K562 (cell line): ENCODE results near the gene ATAD3C. TPM values are rescaled to one million over a fixed set of nuclear protein-coding genes. Genes with fewer than 3 reads are reported as not detected.

Experiments used
- CEBPZ ChIP-seq: fragments of 150-350 bp; IDR thresholded peaks from 2 replicates; pipeline ENCODE4 v1.6.1; 2014; ENCODE audit warnings: low read depth, mild to moderate bottlenecking, low read length, borderline replicate concordance
- ESRRB ChIP-seq: fragments of 250-450 bp; sonication (Bioruptor Pico); IDR thresholded peaks from 2 replicates; pipeline ENCODE4 v1.5.0; 2020; ENCODE audit warnings: mild to moderate bottlenecking, moderate library complexity, borderline replicate concordance
- HINFP ChIP-seq: fragments of 450-650 bp; conservative IDR thresholded peaks from 2 replicates; pipeline ENCODE4 v1.6.1; 2016; ENCODE audit warnings: missing genetic modification characterization, low read depth, mild to moderate bottlenecking, control low read depth, missing compliant biosample characterization
- ID3 ChIP-seq, 2 experiments: fragments of 250-450 bp in 1 of 2; fragments of 450-650 bp in 1 of 2; sonication (Bioruptor Pico) in 1 of 2; IDR thresholded peaks; 2 replicates each; pipeline versions ENCODE4 v1.6.1 to v1.8.0; 2016 to 2021; ENCODE audit warnings: mild to moderate bottlenecking in 2 of 2, moderate library complexity in 2 of 2, missing compliant biosample characterization in 1 of 2, missing genetic modification characterization in 1 of 2
- RBFOX2 ChIP-seq: fragments of 200-400 bp; formaldehyde crosslinking; IDR thresholded peaks from 2 replicates; pipeline ENCODE4 v1.6.1; 2017; ENCODE audit warnings: low read depth, mild to moderate bottlenecking, low read length, moderate library complexity
- ZNF316 ChIP-seq: fragments of 450-650 bp; IDR thresholded peaks from 2 replicates; pipeline ENCODE4 v1.6.1; 2016
- ZNF324 ChIP-seq: fragments of 250-450 bp; sonication (Bioruptor Pico); IDR thresholded peaks from 2 replicates; pipeline ENCODE4 v1.4.0; 2020; ENCODE audit warnings: mild to moderate bottlenecking
- polyA plus RNA-seq, 8 experiments: library from polyadenylated mRNA; depleted of rRNA in 4 of 8; stranded (reverse) in 5 of 8; unstranded in 3 of 8; fragments of >200 nt; fragmentation: Nextera tagmentation in 2 of 8; fragmentation: Illumina TruSeq in 1 of 8; extraction: Ambion mirVana in 2 of 8; extraction: Trizol in 1 of 8; gene quantifications; 2 replicates each; pipeline versions ENCODE4 v1.2.1 to v1.2.3, GENCODE V29; 2011 to 2014; ENCODE audit warnings: inconsistent platforms in 1 of 8, missing spikeins in 1 of 8
- total RNA-seq, 7 experiments: library from RNA; depleted of rRNA in 6 of 7; stranded (reverse); fragments of >200 nt in 6 of 7; fragmentation: Illumina TruSeq in 2 of 7; extraction: Trizol in 2 of 7; gene quantifications; 2 replicates each; pipeline versions ENCODE4 v1.2.1 to v1.2.3, GENCODE V29; 2011 to 2021; ENCODE audit warnings: low replicate concordance in 1 of 7
- TF ChIP-seq, protein P1 (sequence below), 2 experiments: fragments of 450-650 bp; IDR thresholded peaks; 2 replicates each; pipeline ENCODE4 v1.6.1; 2016; ENCODE audit warnings: mild to moderate bottlenecking in 2 of 2, borderline replicate concordance in 1 of 2, low read depth in 1 of 2, moderate library complexity in 1 of 2
- TF ChIP-seq, protein P2 (sequence below): fragments of 250-450 bp; sonication (Bioruptor Pico); IDR thresholded peaks from 2 replicates; pipeline ENCODE4 v1.8.0; 2021; ENCODE audit warnings: mild to moderate bottlenecking, moderate library complexity

Gene ATAD3C
- total and polyA plus RNA-seq, 9 of the 15 experiments (the other 6 are each of a cell fraction or from before 2014, with no cell fraction given) = 0.03 to 0.18 TPM; not detected in 7

DNA sequence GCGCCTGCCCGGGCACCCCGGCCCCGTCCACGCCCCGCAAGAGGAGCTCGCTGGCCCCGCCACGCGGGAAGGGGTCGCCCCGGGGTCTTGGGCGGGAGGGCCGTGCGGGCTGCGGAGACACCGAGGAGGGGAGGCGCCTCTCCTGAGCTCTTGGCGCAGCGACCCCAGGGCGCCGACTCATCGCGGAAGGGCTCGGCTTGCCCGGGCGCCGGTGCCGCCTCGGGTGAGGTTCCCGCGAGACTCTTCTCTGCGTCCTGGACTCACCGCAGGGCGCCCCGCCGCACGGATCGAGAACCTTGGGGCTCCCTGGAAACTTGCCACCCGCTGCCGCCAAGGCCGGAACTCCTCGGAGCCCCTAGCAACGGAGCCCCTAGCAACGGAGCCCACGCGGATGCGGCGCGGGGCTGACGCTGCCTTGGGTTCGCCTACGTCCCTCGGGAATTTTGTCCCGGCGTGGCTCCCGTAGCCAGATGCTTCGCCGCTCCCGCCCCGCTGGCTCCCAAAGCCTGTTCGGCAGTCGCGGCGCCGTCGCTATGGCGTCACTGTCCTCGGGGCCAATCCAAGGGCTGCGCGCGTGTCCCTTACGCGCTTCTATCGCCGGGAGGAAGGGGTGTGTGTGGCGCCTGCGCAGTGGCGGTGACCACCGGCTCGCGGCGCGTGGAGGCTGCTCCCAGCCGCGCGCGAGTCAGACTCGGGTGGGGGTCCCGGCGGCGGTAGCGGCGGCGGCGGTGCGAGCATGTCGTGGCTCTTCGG, 62.2 kb downstream of the ATAD3C start, which contains the start of gene ATAD3A (continued):
- TF ChIP-seq, protein P1, sequence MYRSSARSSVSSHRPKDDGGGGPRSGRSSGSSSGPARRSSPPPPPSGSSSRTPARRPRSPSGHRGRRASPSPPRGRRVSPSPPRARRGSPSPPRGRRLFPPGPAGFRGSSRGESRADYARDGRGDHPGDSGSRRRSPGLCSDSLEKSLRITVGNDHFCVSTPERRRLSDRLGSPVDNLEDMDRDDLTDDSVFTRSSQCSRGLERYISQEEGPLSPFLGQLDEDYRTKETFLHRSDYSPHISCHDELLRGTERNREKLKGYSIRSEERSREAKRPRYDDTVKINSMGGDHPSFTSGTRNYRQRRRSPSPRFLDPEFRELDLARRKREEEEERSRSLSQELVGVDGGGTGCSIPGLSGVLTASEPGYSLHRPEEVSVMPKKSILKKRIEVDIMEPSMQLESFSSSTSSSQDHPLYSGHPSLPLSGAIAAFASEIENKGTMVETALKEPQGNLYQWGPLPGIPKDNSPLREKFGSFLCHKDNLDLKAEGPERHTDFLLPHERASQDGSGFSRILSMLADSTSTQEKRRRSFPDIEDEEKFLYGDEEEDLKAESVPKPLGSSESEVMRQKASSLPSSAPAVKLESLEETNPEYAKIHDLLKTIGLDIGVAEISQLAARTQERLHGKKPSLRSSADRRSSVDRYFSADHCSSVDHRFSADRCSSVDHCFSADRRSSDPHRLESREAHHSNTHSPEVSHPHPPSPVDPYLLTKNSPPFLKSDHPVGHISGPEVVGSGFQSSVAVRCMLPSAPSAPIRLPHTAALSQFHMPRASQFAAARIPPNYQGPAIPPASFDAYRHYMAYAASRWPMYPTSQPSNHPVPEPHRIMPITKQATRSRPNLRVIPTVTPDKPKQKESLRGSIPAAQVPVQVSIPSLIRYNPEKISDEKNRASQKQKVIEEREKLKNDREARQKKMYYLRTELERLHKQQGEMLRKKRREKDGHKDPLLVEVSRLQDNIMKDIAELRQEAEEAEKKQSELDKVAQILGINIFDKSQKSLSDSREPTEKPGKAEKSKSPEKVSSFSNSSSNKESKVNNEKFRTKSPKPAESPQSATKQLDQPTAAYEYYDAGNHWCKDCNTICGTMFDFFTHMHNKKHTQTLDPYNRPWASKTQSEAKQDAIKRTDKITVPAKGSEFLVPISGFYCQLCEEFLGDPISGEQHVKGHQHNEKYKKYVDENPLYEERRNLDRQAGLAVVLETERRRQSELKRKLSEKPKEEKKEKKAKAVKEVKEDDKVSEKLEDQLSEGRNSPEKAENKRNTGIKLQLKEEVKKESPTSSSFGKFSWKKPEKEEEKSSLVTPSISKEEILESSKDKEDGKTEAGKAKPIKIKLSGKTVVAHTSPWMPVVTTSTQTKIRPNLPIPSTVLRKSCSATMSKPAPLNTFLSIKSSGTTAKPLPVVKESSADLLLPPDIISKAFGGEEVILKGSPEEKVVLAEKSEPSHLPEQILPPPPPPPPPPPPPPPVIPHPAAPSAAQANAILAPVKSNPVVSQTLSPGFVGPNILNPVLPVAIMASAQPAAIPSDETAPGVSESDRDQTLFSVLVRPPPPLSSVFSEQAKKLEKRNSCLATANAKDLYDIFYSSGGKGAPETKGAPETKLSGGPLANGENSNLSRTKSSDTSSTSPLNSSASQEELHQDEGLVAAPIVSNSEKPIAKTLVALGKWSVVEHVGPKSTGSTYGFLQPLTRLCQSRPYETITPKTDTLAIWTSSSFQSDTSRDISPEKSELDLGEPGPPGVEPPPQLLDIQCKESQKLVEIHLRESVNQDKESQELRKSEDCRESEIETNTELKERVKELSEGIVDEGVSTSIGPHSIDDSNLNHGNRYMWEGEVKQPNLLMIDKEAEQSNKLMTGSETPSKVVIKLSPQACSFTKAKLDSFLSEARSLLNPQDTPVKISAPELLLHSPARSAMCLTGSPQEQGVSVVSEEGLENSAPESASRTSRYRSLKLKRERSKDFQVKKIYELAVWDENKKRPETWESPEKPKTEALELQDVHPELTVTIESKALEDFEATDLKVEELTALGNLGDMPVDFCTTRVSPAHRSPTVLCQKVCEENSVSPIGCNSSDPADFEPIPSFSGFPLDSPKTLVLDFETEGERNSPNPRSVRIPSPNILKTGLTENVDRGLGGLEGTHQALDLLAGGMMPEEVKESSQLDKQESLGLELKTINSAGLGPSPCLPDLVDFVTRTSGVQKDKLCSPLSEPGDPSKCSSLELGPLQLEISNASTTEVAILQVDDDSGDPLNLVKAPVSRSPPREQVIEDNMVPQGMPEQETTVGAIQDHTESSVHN (IDR thresholded peaks at IDR 0.05; ENCODE audit: borderline replicate concordance in 1 of 2, low read depth in 1 of 2) = no peak
- no peak for TF ChIP-seq HINFP (tag)
- no peak; the same call in 1 of the 2 replicates for TF ChIP-seq ZNF316
- TF ChIP-seq ZNF324 = no peak
- TF ChIP-seq, protein P2, sequence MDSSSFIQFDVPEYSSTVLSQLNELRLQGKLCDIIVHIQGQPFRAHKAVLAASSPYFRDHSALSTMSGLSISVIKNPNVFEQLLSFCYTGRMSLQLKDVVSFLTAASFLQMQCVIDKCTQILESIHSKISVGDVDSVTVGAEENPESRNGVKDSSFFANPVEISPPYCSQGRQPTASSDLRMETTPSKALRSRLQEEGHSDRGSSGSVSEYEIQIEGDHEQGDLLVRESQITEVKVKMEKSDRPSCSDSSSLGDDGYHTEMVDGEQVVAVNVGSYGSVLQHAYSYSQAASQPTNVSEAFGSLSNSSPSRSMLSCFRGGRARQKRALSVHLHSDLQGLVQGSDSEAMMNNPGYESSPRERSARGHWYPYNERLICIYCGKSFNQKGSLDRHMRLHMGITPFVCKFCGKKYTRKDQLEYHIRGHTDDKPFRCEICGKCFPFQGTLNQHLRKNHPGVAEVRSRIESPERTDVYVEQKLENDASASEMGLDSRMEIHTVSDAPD (CRISPR knock-in tag) = no peak
- no peak for TF ChIP-seq ESRRB
- no peak for TF ChIP-seq ID3 (CRISPR knock-in tag; IDR thresholded peaks at IDR 0.05)
- 0 out of 2 replicates have a peak, but pooled peaks have one; percentile 57 for TF ChIP-seq ID3 (tag; IDR thresholded peaks at IDR 0.05)
- TF ChIP-seq RBFOX2 = peak; percentile 97
- no peak for TF ChIP-seq CEBPZ
